Stimulated activated naive CD8-positive, alpha-beta T cell treated with anti-CD3 and anti-CD28 coated beads, Interleukin-15, Interleukin-2, amounts not matched to agents 100 U/mL and 50 U/mL, for 24 hours (primary cell): ENCODE data around the gene GZMB.
"Not testable (repeated sequence)": the region's sequence is repeated elsewhere in the genome, so short reads cannot be mapped to it uniquely, and the experiment has no call there.

ENCODE experiments used
- ATAC-seq: fragments of 150-1000 bp; cut with Tn5 transposase; one replicate; pipeline ENCODE4 v1.10.0; 2021
- DNase-seq: peaks from one replicate; pipeline ENCODE4 v3.0.0; 2021

GZMB gene

GRCh38 chr14:24631749-24632335, 2.1 kb downstream of the GZMB start:
- ATAC-seq (no peak), DNase-seq (peak; percentile 37)

- DNase-seq = peak; percentile 52
- ATAC-seq = peak; percentile 5
Observed at GRCh38 chr14:24630872-24631477, 3.0 kb downstream of the GZMB start.

GRCh38 chr14:24630087-24630871, 3.7 kb downstream of the GZMB start:
- peak; percentile 59 for DNase-seq
- ATAC-seq = peak; percentile 37

GRCh38 chr14:24629521-24629920, 4.5 kb downstream of the GZMB start:
- DNase-seq (no peak), ATAC-seq (no peak)

- DNase-seq (no peak), ATAC-seq (no peak)
Observed at GRCh38 chr14:24613747-24614146, 20.2 kb downstream of the GZMB start.

- ATAC-seq (no peak), DNase-seq (no peak)
Observed at GRCh38 chr14:24613241-24613640, 20.7 kb downstream of the GZMB start.

GRCh38 chr14:24612196-24612595, 21.8 kb downstream of the GZMB start:
- ATAC-seq = no peak
- DNase-seq = no peak

GRCh38 chr14:24609655-24610344, 24.2 kb downstream of the GZMB start, which contains the start of gene GZMH:
GZMH (minus strand) TSS chr14:24609685; CDS start chr14:24609613, 72 bp downstream.
- ATAC-seq (peak; percentile 80), DNase-seq (peak; percentile 26)

GRCh38 chr14:24607635-24608514, 26.1 kb downstream of the GZMB start:
- ATAC-seq (no peak), DNase-seq (no peak)

- no peak for ATAC-seq
- no peak for DNase-seq
Observed at GRCh38 chr14:24607081-24607480, 26.9 kb downstream of the GZMB start.

GRCh38 chr14:24606297-24606696, 27.7 kb downstream of the GZMB start:
- ATAC-seq (no peak), DNase-seq (no peak)

- DNase-seq (peak; percentile 82), ATAC-seq (peak; percentile 77)
Observed at GRCh38 chr14:24605435-24606190, 28.4 kb downstream of the GZMB start.

GRCh38 chr14:24597403-24597802, 36.6 kb downstream of the GZMB start:
- DNase-seq (no peak), ATAC-seq (no peak)

- ATAC-seq (no peak), DNase-seq (no peak)
Observed at GRCh38 chr14:24595073-24595808, 38.7 kb downstream of the GZMB start.

GRCh38 chr14:24591004-24591403, 43.0 kb downstream of the GZMB start:
- ATAC-seq, DNase-seq: not testable (repeated sequence)

- ATAC-seq = not testable (repeated sequence)
Observed at GRCh38 chr14:24584402-24584801, 49.6 kb downstream of the GZMB start.

More at GRCh38 chr14:24584402-24584801, 49.6 kb downstream of the GZMB start:
- not testable (repeated sequence) for DNase-seq
